ENCODE measurements around the gene DIAPH1.

DIAPH1 gene

GRCh38 chr5:141633871-141634561 lies 15.2 kb upstream of the DIAPH1 start:
- POLR2A ChIA-PET (ENCODE audit: low non-redundant PET) = interaction anchor here (0.6 kb wide), 1 partner anchor 306 kb away, joined by 5 read pairs; no protein-coding TSS in a partner anchor
- TF ChIP-seq CTCF (conservative IDR thresholded peaks at IDR 0.05; ENCODE audit: low read depth) = no peak
- CTCF ChIA-PET = interaction anchor here (0.6 to 1.8 kb wide), 6 partner anchors 8 to 1501 kb away, joined by 3 to 13 read pairs (median 3); partner anchors contain the start of gene DIAPH1
- H3K27ac ChIP-seq = no peak overlapping the region
- no peak for DNase-seq (ENCODE audit: low spot score)

GRCh38 chr5:141632650-141633049 lies 13.8 kb upstream of the DIAPH1 start:
- TF ChIP-seq CTCF (conservative IDR thresholded peaks at IDR 0.05; ENCODE audit: low read depth) = no peak
- H3K27ac ChIP-seq = no peak overlapping the region
- POLR2A ChIA-PET (ENCODE audit: low non-redundant PET) = no interaction called here
- CTCF ChIA-PET = interaction anchor here (1.8 to 3.0 kb wide), 2 partner anchors 13 kb away, joined by 13 to 29 read pairs; partner anchors contain the start of gene DIAPH1
- no peak for DNase-seq (ENCODE audit: low spot score)

GRCh38 chr5:141630570-141631140 lies 11.9 kb upstream of the DIAPH1 start:
- DNase-seq (ENCODE audit: low spot score) = no peak
- TF ChIP-seq CTCF (conservative IDR thresholded peaks at IDR 0.05; ENCODE audit: low read depth) = no peak
- ChIA-PET CTCF (interaction anchor here (3.0 kb wide), 1 partner anchor 11 kb away, joined by 29 read pairs; the partner anchor contains the start of gene DIAPH1), POLR2A (ENCODE audit: low non-redundant PET) (no interaction called here)
- H3K27ac ChIP-seq = no peak overlapping the region

- DNase-seq (ENCODE audit: low spot score) = no peak
- POLR2A ChIA-PET (ENCODE audit: low non-redundant PET) = no interaction called here
- CTCF ChIA-PET = interaction anchor here (0.6 to 1.2 kb wide), 2 partner anchors 9 to 432 kb away, joined by 3 read pairs; no protein-coding TSS in a partner anchor
- no peak for TF ChIP-seq CTCF (conservative IDR thresholded peaks at IDR 0.05; ENCODE audit: low read depth)
- no peak overlapping the region for H3K27ac ChIP-seq
Observed at GRCh38 chr5:141628175-141628788, 9.5 kb upstream of the DIAPH1 start.

GRCh38 chr5:141623611-141624010 lies 4.8 kb upstream of the DIAPH1 start:
- no peak for DNase-seq (ENCODE audit: low spot score)
- no peak overlapping the region for H3K27ac ChIP-seq
- CTCF ChIA-PET = interaction anchor here (0.6 to 0.7 kb wide), 2 partner anchors 31 to 582 kb away, joined by 3 to 4 read pairs; no protein-coding TSS in a partner anchor
- no peak for TF ChIP-seq CTCF (conservative IDR thresholded peaks at IDR 0.05; ENCODE audit: low read depth)
- POLR2A ChIA-PET (ENCODE audit: low non-redundant PET) = no interaction called here

- ChIA-PET CTCF (interaction anchor here (0.6 kb wide), 1 partner anchor 31 kb away, joined by 4 read pairs; no protein-coding TSS in a partner anchor), POLR2A (ENCODE audit: low non-redundant PET) (no interaction called here)
- TF ChIP-seq CTCF (conservative IDR thresholded peaks at IDR 0.05; ENCODE audit: low read depth) = no peak
- DNase-seq (ENCODE audit: low spot score) = no peak
- H3K27ac ChIP-seq = no peak overlapping the region
Observed at GRCh38 chr5:141623186-141623585, 4.4 kb upstream of the DIAPH1 start.
